ENCODE data around the gene NFIB.

DNA sequence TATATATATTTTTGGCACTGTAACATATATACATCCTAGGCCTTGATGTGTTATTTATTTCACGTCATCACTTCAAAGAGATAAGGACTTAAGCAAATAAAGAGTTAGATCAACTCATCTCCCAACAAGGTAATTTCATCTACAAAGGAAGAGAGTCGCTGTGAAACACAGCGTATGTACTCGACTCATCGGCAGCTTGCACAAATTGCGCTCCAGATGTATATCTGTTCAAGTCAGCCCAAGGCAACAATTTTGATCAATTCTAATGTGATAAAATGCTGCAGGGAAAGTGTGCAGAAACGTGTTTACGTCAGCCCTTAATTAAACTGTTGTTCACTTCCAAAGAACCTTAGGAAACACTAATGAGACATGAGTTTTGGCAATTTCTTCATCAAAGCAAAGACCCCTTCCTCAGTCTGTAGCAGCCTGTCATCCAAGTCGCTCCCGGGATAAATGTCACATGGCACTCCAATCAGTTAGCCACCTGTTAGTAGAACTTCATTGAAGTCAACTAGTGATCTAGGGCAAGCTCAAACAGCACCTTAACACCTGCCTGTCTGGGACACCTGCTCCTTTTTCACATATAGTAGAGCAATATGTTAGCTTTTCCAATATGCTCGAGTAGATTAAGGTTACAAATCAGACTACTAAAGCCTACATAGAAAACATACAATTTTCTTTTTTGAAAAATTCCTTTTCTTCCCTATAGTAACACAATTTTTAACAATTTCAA lies 182.4 kb downstream of the NFIB start:
- TF ChIP-seq EZH2phosphoT487 (IDR thresholded peaks at IDR 0.05; ENCODE audit: insufficient read depth, low read depth), result no peak
- TF ChIP-seq EZH2 (IDR thresholded peaks at IDR 0.05; ENCODE audit: insufficient read depth, poor library complexity, severe bottlenecking), result no peak

All from GM23248 (cell line).